ENCODE measurements around the gene NUTF2. TPM values are rescaled to one million over a fixed set of nuclear protein-coding genes. Genes with fewer than 3 reads are reported as not detected.

Gene NUTF2
- total and polyA plus RNA-seq, 2 of the 4 experiments (the other 2 are of a cell fraction) = 42.7 to 361 TPM

DNA sequence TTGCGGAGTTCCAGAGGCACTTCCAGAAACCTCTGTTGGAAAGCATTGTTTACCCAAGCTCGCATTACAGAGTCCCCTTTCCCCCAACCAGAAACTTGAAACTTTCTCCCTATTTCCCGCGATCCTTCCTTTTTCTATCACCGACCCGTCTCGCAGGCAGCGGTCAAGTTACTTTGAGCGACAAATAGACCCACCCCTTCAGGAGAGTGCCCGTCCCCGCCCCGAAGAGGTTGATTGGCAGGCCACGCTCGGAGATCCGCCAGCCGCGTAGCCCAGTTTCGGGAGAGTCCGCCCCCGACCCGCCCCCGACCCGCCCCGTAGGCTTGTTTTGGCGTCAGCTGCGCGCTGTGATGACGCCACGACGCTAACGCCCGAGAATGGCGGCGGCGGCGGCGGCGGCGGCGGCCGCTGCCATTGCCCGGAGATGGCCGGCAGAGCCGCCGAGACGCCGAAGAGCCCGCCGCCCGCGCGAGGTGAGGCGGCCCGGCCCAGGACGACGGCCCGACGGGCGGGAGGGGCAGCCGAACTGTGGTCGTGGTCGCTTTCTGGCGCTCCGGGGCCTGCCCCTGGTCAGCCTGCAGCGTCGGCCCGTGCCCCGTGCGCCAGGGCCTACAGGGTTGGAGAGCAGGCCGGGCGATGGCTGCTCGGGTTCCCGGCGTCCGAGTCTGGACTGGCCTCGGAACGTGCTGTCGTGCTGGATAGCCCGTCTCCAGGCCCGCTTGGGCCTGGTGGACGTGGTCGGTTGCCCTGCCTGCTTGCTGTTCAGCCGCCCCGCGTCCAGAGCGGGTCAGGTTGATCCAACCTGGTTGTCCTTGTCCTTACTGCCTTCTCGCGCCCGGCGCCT, 46.4 kb downstream of the NUTF2 start, which contains the start of gene PSKH1:
TSS of gene PSKH1 (plus strand) at position 356 of the 844 bp plus-strand sequence. CDS start 15,496 bp downstream, outside the sequence.
- Histone ChIP-seq H2BK15ac (ENCODE audit: low read depth, low read length) (no peak within 1 kb of the TSS; the same call in 2 of the 3 replicates), H2AK9ac (replicated peaks; ENCODE audit: low read depth, low read length, poor library complexity) (peak within 1 kb of the TSS; percentile 98), H3K14ac (replicated peaks; ENCODE audit: low read depth, low read length) (peak within 1 kb of the TSS; percentile 96), H4K5ac (ENCODE audit: low read depth, low read length) (peak within 1 kb of the TSS; percentile 93), H3K9ac (ENCODE audit: low read depth, low read length) (peak within 1 kb of the TSS; percentile 96), H3K27me3 (ENCODE audit: control insufficient read depth, insufficient read depth, low read length) (no peaks in the 10 kb centered on the region), H3K36me3 (ENCODE audit: control insufficient read depth, insufficient read depth, low read length) (no peaks in the 10 kb centered on the region), H2BK5ac (ENCODE audit: low read depth, low read length, poor library complexity, severe bottlenecking) (peak within 1 kb of the TSS; percentile 74), H2AK5ac (ENCODE audit: low read depth, low read length) (peak within 1 kb of the TSS; percentile 56), H4K8ac (ENCODE audit: low read depth in 2 of 2, low read length in 2 of 2) (peak within 1 kb of the TSS; percentile 97), H2BK20ac (ENCODE audit: low read depth, low read length) (no peak within 1 kb of the TSS), H2AFZ (replicated peaks; ENCODE audit: low read length, poor library complexity) (peak within 1 kb of the TSS; percentile 99), H3K9me3 (ENCODE audit: control insufficient read depth, insufficient read depth, low read length) (no peaks in the 10 kb centered on the region), H3K27ac (ENCODE audit: insufficient read depth, low read length) (peak within 1 kb of the TSS; percentile 89), H3K23ac (ENCODE audit: low read depth, low read length) (peak within 1 kb of the TSS; percentile 63), H3K56ac (ENCODE audit: extremely low read depth, insufficient read depth, low read length) (peak within 1 kb of the TSS; percentile 74), H3K79me1 (ENCODE audit: low read depth in 1 of 2, low read length in 2 of 2) (peaks cover 10 to 46% of the 10 kb centered on the region in 2 experiments), H3K18ac (ENCODE audit: low read depth, low read length) (no peak within 1 kb of the TSS), H4K91ac (ENCODE audit: insufficient read depth, low read depth, low read length) (peak within 1 kb of the TSS; percentile 74), H3K4ac (ENCODE audit: low read depth, low read length) (peak within 1 kb of the TSS; percentile 88), H3K9me1 (ENCODE audit: insufficient read depth, low read length) (0 out of 2 replicates have a peak, but pooled peaks cover 12% of the 10 kb centered on the region), H4K20me1 (ENCODE audit: insufficient read depth, low read length) (peaks cover 23% of the 10 kb centered on the region), H3K4me2 (ENCODE audit: low read depth, low read length) (peak within 1 kb of the TSS; percentile 95), H3K4me1 (ENCODE audit: control insufficient read depth, insufficient read depth, low read length) (peaks cover 9% of the 10 kb centered on the region), H2BK120ac (ENCODE audit: low read depth, low read length) (0 out of 2 replicates have a peak within 1 kb of the TSS, but pooled peaks have one; percentile 27), H3K4me3 (ENCODE audit: insufficient read depth, low read depth, low read length) (peak within 1 kb of the TSS; percentile 100)
- BruUV-seq (replicated peaks) = no TSS peak
- ATAC-seq (ENCODE audit: low read depth) = peak; percentile 99
- 1% methylated on average over 66 of the region's 90 CpGs; no CpG with 5 or more reads in 1 of the 2 experiments for WGBS, 2 experiments (ENCODE audit: extremely low coverage in 2 of 2, insufficient read length in 1 of 2)
- ChIA-PET POLR2A (ENCODE audit: unreplicated experiment) (no interaction called here), CTCF (interaction anchor here (1.6 kb wide), 1 partner anchor 10 kb away, joined by 8 read pairs; no protein-coding TSS in a partner anchor)
- TF ChIP-seq RAD21 (IDR thresholded peaks at IDR 0.05; ENCODE audit: low read length) = no peak
- TF ChIP-seq POLR2A (IDR thresholded peaks at IDR 0.05; ENCODE audit: low read depth, low read length) = peak; percentile 84
- TF ChIP-seq RCOR1 (IDR thresholded peaks at IDR 0.05; ENCODE audit: insufficient replicate concordance, low read length) = no peak
- TF ChIP-seq MXI1 (IDR thresholded peaks at IDR 0.05; ENCODE audit: borderline replicate concordance, low read depth, low read length) = peak; percentile 50; the same call in 1 of the 2 replicates
- peak; percentile 17; the same call in 1 of the 2 replicates for TF ChIP-seq MAZ (IDR thresholded peaks at IDR 0.05; ENCODE audit: borderline replicate concordance, low read depth, low read length)
- TF ChIP-seq, protein P1, sequence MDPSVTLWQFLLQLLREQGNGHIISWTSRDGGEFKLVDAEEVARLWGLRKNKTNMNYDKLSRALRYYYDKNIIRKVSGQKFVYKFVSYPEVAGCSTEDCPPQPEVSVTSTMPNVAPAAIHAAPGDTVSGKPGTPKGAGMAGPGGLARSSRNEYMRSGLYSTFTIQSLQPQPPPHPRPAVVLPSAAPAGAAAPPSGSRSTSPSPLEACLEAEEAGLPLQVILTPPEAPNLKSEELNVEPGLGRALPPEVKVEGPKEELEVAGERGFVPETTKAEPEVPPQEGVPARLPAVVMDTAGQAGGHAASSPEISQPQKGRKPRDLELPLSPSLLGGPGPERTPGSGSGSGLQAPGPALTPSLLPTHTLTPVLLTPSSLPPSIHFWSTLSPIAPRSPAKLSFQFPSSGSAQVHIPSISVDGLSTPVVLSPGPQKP (IDR thresholded peaks at IDR 0.05; ENCODE audit: borderline replicate concordance, low read depth, low read length) = no peak
- intact Hi-C loops (cut with micrococcal nuclease) (no loop called here), in situ Hi-C loops (cut with MboI; ENCODE audit: low sequenced_read_pairs) (no loop called here), dilution Hi-C loops (cut with HindIII; ENCODE audit: low sequenced_read_pairs, unreplicated experiment) (no loop called here)
- DNase-seq = peak; percentile 91
